IPS DF 6.9 (cell line): ENCODE results near the gene SAYSD1.

ENCODE experiments used
- DNase-seq: peaks from one replicate; pipeline ENCODE4 v3.0.0-alpha.2; 2013; ENCODE audit warnings: low read depth, low spot score
- H3K27ac ChIP-seq: one replicate; pipeline ENCODE4 v1.5.1; 2013; ENCODE audit warnings: low read length, control low read depth
- H3K27me3 ChIP-seq: 2 replicates; pipeline ENCODE4 v1.6.1; 2013; ENCODE audit warnings: mild to moderate bottlenecking, low read length; ENCODE audit not compliant: control insufficient read depth, insufficient read depth
- H3K36me3 ChIP-seq: 2 replicates; pipeline ENCODE4 v1.6.1; 2013; ENCODE audit warnings: low read length; ENCODE audit not compliant: control insufficient read depth, insufficient read depth
- H3K4me1 ChIP-seq: 2 replicates; pipeline ENCODE4 v1.6.1; 2013; ENCODE audit warnings: low read length; ENCODE audit not compliant: control insufficient read depth, insufficient read depth
- H3K4me3 ChIP-seq: 2 replicates; pipeline ENCODE4 v1.5.1; 2013; ENCODE audit warnings: mild to moderate bottlenecking, low read length
- H3K9me3 ChIP-seq: 2 replicates; pipeline ENCODE4 v1.6.1; 2013; ENCODE audit warnings: low read length, inconsistent platforms; ENCODE audit not compliant: control insufficient read depth, insufficient read depth
- WGBS: extraction: QIAGEN DNeasy Blood & Tissue Kit; methylation state at CpG from one replicate; pipeline ENCODE4 v1.1.7; 2013; ENCODE audit warnings: mixed read lengths, missing lambda C conversion rate; ENCODE audit not compliant: insufficient read length, insufficient coverage; 5-methylcytosine and 5-hydroxymethylcytosine counted together

The SAYSD1 gene

DNA sequence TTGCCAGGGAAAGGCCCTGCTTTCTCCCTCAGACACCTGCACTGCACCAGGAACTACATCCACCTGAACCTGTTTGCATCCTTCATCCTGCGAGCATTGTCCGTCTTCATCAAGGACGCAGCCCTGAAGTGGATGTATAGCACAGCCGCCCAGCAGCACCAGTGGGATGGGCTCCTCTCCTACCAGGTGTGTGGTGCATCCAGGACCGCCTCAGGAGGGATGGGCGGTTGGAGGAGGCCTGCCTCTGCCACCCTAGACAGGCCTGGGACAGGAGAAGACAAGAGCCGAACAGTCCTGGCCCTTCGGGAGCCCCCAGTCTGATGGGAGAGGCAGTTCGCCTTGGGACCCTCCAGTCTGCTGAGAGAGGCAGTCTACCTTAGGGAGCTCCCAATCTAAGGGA lies 42.2 kb downstream of the SAYSD1 start:
- no CpG with 5 or more reads among the region's 9 CpGs for WGBS
- Histone ChIP-seq H3K9me3 (no peaks in the 10 kb centered on the region), H3K4me1 (peaks cover 3% of the 10 kb centered on the region), H3K27ac (no peak overlapping the region), H3K27me3 (no peaks in the 10 kb centered on the region), H3K36me3 (no peaks in the 10 kb centered on the region), H3K4me3 (no peak overlapping the region)
- no peak for DNase-seq

DNA sequence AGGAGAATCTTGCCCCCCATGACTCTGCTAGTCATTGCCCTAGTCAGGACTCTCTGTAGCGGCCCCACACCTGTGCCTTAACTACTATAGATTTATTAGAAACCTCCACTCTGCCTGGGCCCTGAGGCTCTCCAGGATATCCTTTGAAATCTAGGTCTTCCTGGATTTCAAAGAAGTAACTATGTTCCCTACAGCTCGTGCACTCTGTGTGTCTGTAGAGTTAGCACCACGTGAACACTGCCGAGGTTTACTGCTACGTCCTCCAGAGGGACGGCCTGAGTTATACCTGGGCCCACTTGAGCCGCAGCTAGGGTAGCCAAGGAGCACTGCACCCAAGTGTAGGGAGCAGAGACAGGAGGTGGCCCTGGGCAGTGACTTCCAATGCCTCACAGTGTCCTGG lies 46.6 kb downstream of the SAYSD1 start:
- DNase-seq: no peak
- H3K36me3 ChIP-seq: no peaks in the 10 kb centered on the region
- no peaks in the 10 kb centered on the region for H3K9me3 ChIP-seq
- peaks cover 2% of the 10 kb centered on the region for H3K4me1 ChIP-seq
- no peak overlapping the region for H3K4me3 ChIP-seq
- no peaks in the 10 kb centered on the region for H3K27me3 ChIP-seq
- WGBS: no CpG with 5 or more reads among the region's 7 CpGs
- no peak overlapping the region for H3K27ac ChIP-seq

DNA sequence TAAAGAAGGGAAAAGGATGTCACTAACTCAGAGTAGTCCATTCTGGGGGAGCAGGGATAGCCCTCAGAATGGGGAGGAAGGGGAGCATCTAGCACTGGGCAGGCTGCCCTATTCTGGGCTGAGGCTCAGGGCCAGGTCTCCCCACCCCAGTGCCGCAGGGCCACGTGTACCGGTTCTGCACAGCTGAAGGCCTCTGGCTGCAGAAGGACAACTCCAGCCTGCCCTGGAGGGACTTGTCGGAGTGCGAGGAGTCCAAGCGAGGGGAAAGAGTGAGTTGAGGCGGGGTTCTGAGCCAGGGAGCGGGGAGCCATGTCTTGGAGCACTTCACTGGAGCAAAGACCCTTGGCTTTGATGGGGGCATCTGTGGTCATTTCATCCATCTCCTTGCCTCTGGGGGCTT lies 49.4 kb downstream of the SAYSD1 start:
- Histone ChIP-seq H3K36me3 (no peaks in the 10 kb centered on the region), H3K9me3 (no peaks in the 10 kb centered on the region), H3K27ac (no peak overlapping the region), H3K27me3 (no peaks in the 10 kb centered on the region), H3K4me3 (no peak overlapping the region), H3K4me1 (no peaks in the 10 kb centered on the region)
- DNase-seq: no peak
- WGBS: no CpG with 5 or more reads among the region's 8 CpGs

DNA sequence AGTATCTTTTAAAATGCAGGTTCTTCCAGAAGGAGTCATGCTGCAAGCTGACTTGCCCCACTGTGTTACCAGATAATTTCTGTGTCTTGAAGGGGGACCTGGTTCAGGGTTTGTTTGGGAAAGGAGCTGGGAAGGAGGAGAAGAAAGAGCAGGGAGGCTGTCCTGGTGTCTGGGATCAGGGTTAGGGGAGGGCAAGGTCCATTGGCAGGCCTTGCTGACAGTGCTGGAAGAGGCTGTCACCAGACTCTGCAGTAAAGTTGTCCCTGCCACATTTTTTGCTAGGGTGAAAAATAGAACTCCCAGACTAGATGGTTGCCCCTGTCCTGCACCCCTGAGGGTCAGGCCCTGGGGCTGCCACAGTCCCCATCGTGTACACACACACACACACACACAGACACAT lies 51.5 kb downstream of the SAYSD1 start:
- no peak for DNase-seq
- H3K4me1 ChIP-seq: no peaks in the 10 kb centered on the region
- WGBS: no CpG with 5 or more reads among the region's 1 CpG
- H3K4me3 ChIP-seq: no peak overlapping the region
- no peaks in the 10 kb centered on the region for H3K27me3 ChIP-seq
- no peaks in the 10 kb centered on the region for H3K36me3 ChIP-seq
- H3K9me3 ChIP-seq: no peaks in the 10 kb centered on the region
- H3K27ac ChIP-seq: no peak overlapping the region

- H3K4me1 ChIP-seq: no peaks in the 10 kb centered on the region
- H3K27ac ChIP-seq: no peak overlapping the region
- DNase-seq: no peak
- no CpG with 5 or more reads among the region's 10 CpGs for WGBS
- H3K9me3 ChIP-seq: no peaks in the 10 kb centered on the region
- H3K27me3 ChIP-seq: no peaks in the 10 kb centered on the region
- no peaks in the 10 kb centered on the region for H3K36me3 ChIP-seq
- H3K4me3 ChIP-seq: no peak overlapping the region
These were observed 52.8 kb downstream of the SAYSD1 start for GRCh38 chr6:39062014-39062740.

DNA sequence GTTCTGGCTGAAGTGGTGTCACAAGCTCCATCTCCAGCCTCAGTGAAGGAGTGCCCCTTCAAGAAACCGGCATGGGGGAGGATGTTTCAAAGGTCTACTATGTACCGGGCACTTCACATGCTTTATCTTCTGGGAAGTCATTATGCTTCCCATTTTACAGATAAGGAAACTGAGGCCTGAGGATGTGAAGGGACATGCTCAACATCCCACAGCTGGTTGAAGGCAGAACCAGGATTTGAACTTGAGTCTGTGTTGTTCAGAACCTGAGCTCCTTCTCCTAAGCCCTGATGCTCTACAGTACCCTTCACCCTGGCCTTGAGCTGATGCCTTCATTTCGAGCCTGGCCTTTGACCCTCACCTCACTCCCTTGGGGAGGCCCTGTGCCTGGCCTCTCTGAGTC lies 53.4 kb downstream of the SAYSD1 start:
- no peak for DNase-seq
- Histone ChIP-seq H3K4me1 (no peaks in the 10 kb centered on the region), H3K4me3 (no peak overlapping the region), H3K9me3 (no peaks in the 10 kb centered on the region), H3K27ac (no peak overlapping the region), H3K36me3 (no peaks in the 10 kb centered on the region), H3K27me3 (no peaks in the 10 kb centered on the region)
- no CpG with 5 or more reads among the region's 3 CpGs for WGBS

DNA sequence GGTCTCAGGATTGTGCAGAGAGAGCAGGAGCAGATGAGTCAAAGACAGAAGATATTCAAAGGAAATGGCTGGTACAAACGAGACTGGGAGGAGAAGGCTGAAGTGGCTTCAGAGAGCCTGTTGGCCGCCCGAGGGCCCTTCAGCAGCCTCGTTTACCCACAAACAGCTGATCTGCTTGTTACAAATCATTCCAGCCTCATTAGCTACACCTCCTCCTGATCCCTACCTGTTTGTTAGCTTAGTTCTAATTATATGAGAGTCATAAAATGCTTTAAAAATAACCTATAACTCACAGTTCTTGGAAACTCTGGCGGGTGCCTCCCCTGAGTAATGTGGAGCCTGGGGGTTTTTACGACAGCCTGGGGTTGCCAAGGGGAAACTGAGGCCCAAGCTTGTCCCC lies 53.8 kb downstream of the SAYSD1 start:
- no CpG with 5 or more reads among the region's 6 CpGs for WGBS

DNA sequence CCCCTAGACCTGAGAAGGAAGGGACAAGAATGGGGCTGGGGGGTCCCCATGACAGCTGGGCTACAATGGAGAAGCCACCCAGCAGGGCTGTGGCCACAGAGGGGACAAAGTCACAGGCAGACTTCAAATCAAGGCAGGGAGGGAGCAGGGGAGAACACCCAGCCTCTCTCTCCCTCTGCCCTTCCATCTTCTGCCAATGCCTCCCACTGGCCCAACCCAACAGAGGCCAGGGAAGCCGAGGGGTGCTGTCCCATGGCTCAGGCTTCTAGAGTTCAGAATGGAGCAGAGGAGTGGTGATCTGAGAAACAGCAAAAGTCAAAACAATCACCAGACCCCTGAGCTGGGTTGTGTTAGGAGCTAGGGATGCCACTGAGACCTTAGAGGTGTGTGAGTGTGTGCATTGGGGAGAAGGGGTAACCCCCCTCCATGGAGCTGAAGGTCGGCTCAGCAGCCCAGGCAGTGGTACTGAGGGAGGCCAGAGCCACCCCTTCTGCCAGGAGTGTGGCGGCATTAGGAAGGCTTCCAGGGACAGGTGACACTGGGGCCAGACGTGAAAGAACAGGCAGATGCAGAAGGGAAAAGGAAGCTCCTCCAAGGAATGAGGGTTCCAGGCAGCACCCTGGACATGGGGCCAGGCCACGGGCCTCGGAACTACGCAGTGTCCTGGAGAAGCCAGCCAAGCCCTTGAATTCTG lies 54.4 kb downstream of the SAYSD1 start:
- no peak for DNase-seq
- WGBS: no CpG with 5 or more reads among the region's 7 CpGs
- no peaks in the 10 kb centered on the region for H3K4me1 ChIP-seq
- no peak overlapping the region for H3K4me3 ChIP-seq
- H3K27ac ChIP-seq: no peak overlapping the region
- H3K36me3 ChIP-seq: no peaks in the 10 kb centered on the region
- no peaks in the 10 kb centered on the region for H3K9me3 ChIP-seq
- no peaks in the 10 kb centered on the region for H3K27me3 ChIP-seq

More for the DNA sequence above, 53.8 kb downstream of the SAYSD1 start:
- Histone ChIP-seq H3K4me1 (no peaks in the 10 kb centered on the region), H3K27ac (no peak overlapping the region), H3K4me3 (no peak overlapping the region), H3K27me3 (no peaks in the 10 kb centered on the region), H3K9me3 (no peaks in the 10 kb centered on the region), H3K36me3 (no peaks in the 10 kb centered on the region)
- no peak for DNase-seq

DNA sequence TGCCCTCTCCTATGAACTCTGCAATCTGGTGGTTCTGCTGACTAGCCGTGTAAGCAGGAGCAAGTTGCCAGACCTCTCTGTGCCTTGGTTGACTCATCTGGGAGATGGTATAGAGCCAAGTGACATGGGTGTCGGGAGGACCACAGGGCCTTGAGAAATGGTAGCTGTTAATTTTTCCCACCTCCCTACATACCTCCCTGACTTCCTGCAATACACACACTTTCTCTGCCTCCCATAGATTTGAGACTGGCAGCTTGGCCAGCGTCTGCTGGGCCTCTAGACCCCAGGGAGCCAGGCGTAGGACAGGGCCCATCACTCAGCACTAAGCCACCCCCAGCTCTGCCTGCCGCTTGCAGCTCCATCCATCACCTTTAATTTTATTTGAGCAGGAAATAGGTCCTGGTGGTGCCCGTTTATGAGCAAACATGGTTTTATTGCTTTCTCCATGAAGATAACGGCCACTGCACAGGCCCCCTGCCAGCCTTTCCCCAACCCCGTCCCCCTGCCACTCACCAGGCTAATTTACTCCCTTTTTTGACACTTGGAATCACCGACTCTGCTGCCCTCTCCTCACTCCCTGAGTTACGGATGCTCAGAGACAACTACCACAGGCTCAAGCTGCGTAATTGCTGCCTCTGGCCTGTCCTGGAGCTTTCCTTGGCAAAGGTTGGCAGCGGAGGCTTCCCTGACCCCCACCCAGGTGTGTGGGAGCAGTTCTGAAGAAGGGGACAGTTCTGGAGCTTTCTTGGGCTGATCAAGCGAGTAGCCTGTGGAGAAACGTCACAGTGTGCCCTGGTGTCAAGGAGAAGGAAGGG lies 55.3 kb downstream of the SAYSD1 start:
- H3K36me3 ChIP-seq: no peaks in the 10 kb centered on the region
- H3K9me3 ChIP-seq: no peaks in the 10 kb centered on the region
- no peaks in the 10 kb centered on the region for H3K4me1 ChIP-seq
- no peak overlapping the region for H3K27ac ChIP-seq
- no peaks in the 10 kb centered on the region for H3K27me3 ChIP-seq
- no peak for DNase-seq
- H3K4me3 ChIP-seq: no peak overlapping the region
- no CpG with 5 or more reads among the region's 14 CpGs for WGBS

DNA sequence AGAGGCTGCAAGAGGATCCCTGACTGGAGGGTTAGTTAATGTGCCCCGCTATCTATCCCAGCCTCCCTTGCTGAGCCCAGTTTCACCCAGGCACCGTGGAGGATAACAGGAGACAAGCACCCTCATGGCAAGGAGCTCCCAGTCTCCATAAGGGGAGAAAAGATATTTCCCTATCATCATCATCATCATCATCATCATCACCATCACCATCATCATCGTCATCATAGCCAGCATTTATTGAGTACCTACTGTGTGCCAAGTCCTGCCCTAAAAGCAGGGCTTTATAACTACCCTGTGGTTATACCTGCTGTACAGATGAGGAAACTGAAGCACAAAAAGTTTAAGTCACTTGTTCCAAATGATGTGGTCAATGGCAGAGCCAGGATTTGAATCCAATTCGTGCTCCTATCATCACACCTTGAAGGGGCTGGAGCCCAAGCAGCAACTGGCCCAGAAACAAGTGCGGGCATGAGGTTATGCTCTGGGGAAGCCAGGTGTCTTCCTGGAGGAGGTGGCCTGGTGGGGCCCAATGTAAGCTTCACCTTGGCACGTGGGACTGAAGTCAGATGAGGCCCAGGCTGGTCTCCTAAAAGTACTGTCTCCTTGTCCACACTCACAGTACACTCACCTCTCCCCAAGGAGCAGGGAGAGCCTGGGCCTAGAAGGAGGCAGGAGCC lies 56.4 kb downstream of the SAYSD1 start:
- no CpG with 5 or more reads among the region's 6 CpGs for WGBS
- H3K27me3 ChIP-seq: no peaks in the 10 kb centered on the region

More for the DNA sequence above, 56.4 kb downstream of the SAYSD1 start:
- Histone ChIP-seq H3K36me3 (no peaks in the 10 kb centered on the region), H3K4me1 (no peaks in the 10 kb centered on the region), H3K4me3 (no peak overlapping the region), H3K27ac (no peak overlapping the region), H3K9me3 (no peaks in the 10 kb centered on the region)
- DNase-seq: no peak
